KOPT-K1 (cell line): ENCODE measurements around the gene CNGB1.
"Not testable (repeated sequence)": the region's sequence is repeated elsewhere in the genome, so short reads cannot be mapped to it uniquely, and the experiment has no call there.

Experiments used
- H3K27ac ChIP-seq: fragments of 200-600 bp; sonication (generic); 2 replicates; pipeline ENCODE4 v1.5.1; 2016; ENCODE audit warnings: antibody characterized with exemption, mild to moderate bottlenecking, low read depth, low read length; ENCODE audit not compliant: poor library complexity, severe bottlenecking
- H3K36me3 ChIP-seq: fragments of 200-600 bp; sonication (generic); 2 replicates; pipeline ENCODE4 v1.5.1; 2017; ENCODE audit warnings: antibody characterized with exemption, mild to moderate bottlenecking, low read length, moderate library complexity; ENCODE audit not compliant: insufficient read depth
- H3K9me3 ChIP-seq: fragments of 200-600 bp; sonication (generic); 2 replicates; pipeline ENCODE4 v1.5.1; 2017; ENCODE audit warnings: antibody characterized with exemption, low read length, mild to moderate bottlenecking; ENCODE audit not compliant: insufficient read depth, poor library complexity, severe bottlenecking

The CNGB1 gene

GRCh38 chr16:57858635-57859034, 112.3 kb downstream of the CNGB1 start:
- H3K36me3 ChIP-seq, result no peaks in the 10 kb centered on the region
- no peak overlapping the region for H3K27ac ChIP-seq
- no peaks in the 10 kb centered on the region for H3K9me3 ChIP-seq

GRCh38 chr16:57857991-57858390, 112.9 kb downstream of the CNGB1 start:
- H3K27ac ChIP-seq, H3K36me3 ChIP-seq, H3K9me3 ChIP-seq: not testable (repeated sequence)

DNA sequence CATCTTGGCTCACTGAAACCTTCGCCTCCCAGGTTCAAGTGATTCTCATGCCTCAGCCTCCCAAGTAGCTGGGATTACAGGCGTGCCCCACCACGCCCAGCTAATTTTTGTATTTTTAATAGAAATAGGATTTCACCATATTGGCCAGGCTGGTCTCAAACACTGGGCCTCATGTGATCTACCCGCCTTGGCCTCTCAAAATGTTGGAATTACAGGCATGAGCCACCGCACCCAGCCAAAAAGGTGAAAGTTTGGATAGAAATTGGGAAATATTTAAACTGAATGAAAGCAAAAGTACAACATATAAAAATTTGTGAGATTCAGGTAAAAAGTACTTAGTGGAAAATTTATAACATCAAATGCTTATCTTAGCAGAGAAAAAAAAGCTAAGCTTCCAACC, 115.7 kb downstream of the CNGB1 start:
- H3K36me3 ChIP-seq, result no peaks in the 10 kb centered on the region
- H3K27ac ChIP-seq, result no peak overlapping the region
- H3K9me3 ChIP-seq, result no peaks in the 10 kb centered on the region

- Histone ChIP-seq H3K27ac (no peak overlapping the region), H3K9me3 (no peaks in the 10 kb centered on the region), H3K36me3 (no peaks in the 10 kb centered on the region)
Measured at GRCh38 chr16:57852189-57852588, 118.7 kb downstream of the CNGB1 start.

GRCh38 chr16:57848181-57848580, 122.7 kb downstream of the CNGB1 start:
- Histone ChIP-seq H3K36me3 (no peaks in the 10 kb centered on the region), H3K27ac (no peak overlapping the region), H3K9me3 (no peaks in the 10 kb centered on the region)

DNA sequence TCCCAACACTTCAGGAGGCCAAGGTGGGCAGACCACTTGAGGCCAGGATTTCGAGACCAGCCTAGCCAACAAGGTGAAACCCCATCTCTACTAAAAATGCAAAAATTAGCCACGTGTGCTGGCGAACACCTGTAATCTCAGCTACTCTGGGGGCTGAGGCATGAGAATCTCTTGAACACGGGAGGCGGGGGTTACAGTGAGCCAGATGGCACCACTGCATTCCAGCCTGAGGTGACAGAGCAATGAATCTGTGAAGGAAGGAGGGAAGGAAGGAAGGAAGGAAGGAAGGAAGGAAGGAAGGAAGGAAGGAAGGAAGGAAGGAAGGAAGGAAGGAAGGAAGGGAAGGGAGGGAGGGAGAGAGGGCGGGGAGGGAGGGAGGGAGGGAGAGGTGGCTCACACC, 124.0 kb downstream of the CNGB1 start:
- not testable (repeated sequence) for H3K9me3 ChIP-seq, H3K27ac ChIP-seq, H3K36me3 ChIP-seq

- H3K36me3 ChIP-seq, result no peaks in the 10 kb centered on the region
- H3K27ac ChIP-seq, result no peak overlapping the region
- no peaks in the 10 kb centered on the region for H3K9me3 ChIP-seq
Measured at GRCh38 chr16:57846078-57846697, 124.7 kb downstream of the CNGB1 start.

DNA sequence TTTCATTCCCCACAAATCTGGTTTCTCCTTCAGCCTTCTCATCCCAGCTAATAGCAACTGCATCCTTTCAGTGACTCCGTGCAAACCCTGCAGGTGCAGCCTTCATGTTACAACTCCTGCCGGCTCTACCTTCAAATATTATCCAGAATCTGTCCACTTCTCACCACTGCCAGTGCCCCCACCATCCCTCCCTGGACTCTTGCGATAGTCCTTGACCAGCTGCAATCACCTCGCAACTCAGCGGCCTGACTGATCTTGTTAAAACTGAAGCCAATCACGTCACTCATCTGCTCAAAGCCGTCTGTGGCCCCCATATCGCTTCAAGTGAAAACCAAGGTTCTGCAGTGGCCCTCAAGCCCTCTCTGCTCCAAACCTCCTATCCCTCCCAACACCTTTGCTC, 125.8 kb downstream of the CNGB1 start:
- H3K36me3 ChIP-seq, result no peaks in the 10 kb centered on the region
- H3K27ac ChIP-seq, result no peak overlapping the region
- H3K9me3 ChIP-seq, result no peaks in the 10 kb centered on the region

GRCh38 chr16:57844416-57845030, 126.4 kb downstream of the CNGB1 start:
- Histone ChIP-seq H3K27ac (no peak overlapping the region), H3K36me3 (no peaks in the 10 kb centered on the region), H3K9me3 (no peaks in the 10 kb centered on the region)

- H3K36me3 ChIP-seq, result no peaks in the 10 kb centered on the region
- no peaks in the 10 kb centered on the region for H3K9me3 ChIP-seq
- H3K27ac ChIP-seq, result no peak overlapping the region
Measured at GRCh38 chr16:57843400-57843799, 127.5 kb downstream of the CNGB1 start.

DNA sequence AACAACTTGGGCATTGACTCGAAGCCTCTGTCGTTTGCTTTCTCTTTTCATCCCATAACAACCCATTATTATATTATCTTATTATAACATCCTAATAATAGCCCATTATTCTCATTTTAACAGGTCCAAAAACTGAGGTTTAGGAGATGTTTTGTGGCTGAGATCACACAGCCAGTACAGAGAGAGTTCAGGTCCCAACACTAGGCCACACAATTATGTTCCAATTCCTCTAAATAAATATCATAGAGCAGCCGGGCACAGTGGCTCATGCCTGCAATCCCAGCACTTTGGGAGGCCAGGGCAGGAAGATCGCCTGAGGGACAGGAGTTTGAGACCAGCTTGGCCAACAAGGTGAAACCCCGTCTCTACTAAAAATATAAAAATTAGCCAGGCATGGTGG, 128.3 kb downstream of the CNGB1 start:
- Histone ChIP-seq H3K27ac (no peak overlapping the region), H3K9me3 (no peaks in the 10 kb centered on the region), H3K36me3 (no peaks in the 10 kb centered on the region)

DNA sequence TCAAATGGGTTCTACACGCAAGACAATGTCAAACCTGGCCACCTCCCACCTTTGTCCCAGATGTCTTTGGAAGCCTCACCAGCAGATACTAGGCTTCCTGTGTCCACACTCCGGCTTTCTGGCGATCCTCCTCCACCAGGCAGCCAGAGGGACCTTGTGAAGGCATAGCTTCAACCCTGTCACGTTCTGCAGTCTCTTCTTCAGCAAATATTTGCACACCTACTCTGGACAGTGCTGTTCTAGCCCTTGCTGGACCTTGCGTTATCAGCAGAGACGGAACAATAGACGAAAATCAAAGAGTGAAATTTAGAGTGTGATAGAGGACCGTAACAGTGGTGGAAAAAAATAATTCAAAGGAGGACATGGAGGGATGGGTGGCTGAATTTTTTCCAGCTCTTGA, 130.1 kb downstream of the CNGB1 start:
- H3K9me3 ChIP-seq, result no peaks in the 10 kb centered on the region
- no peak overlapping the region for H3K27ac ChIP-seq
- H3K36me3 ChIP-seq, result no peaks in the 10 kb centered on the region

- H3K27ac ChIP-seq, result no peak overlapping the region
- no peaks in the 10 kb centered on the region for H3K36me3 ChIP-seq
- H3K9me3 ChIP-seq, result no peaks in the 10 kb centered on the region
Measured at GRCh38 chr16:57838161-57838560, 132.8 kb downstream of the CNGB1 start.

- Histone ChIP-seq H3K36me3 (no peaks in the 10 kb centered on the region), H3K27ac (no peak overlapping the region), H3K9me3 (no peaks in the 10 kb centered on the region)
Measured at GRCh38 chr16:57837305-57838125, 133.4 kb downstream of the CNGB1 start.

DNA sequence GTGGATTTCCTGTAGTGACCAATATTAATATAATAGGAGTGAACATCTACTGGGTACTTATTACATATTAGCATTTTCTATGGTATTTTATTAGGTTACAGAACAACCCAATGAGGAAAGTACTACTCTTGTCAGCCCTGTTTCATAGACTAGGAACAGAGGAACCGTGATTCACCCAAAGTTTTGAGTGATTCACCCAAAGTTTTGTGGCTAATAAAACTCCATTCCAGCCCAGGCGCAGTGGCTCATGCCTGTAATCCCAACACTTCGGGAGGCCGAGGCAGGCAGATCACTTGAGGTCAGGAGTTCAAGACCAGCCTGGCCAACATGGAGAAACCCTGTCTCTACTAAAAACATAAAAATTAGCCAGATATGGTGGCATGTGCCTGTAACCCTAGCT, 135.5 kb downstream of the CNGB1 start:
- H3K9me3 ChIP-seq, H3K27ac ChIP-seq, H3K36me3 ChIP-seq: not testable (repeated sequence)

- Histone ChIP-seq H3K27ac (no peak overlapping the region), H3K9me3 (no peaks in the 10 kb centered on the region), H3K36me3 (no peaks in the 10 kb centered on the region)
Measured at GRCh38 chr16:57834936-57835335, 136.0 kb downstream of the CNGB1 start.
